Coronary artery (tissue), 2 donors: ENCODE measurements around the gene C1orf216.

Experiments
- DNase-seq: peaks from one replicate; pipeline ENCODE4 v3.0.0-alpha.2; 2017; ENCODE audit warnings: low spot score
- H3K27ac ChIP-seq, 2 donors: fragments of 200-600 bp; sonication (generic); one replicate each; pipeline ENCODE4 v1.5.1; 2016 to 2019
- H3K4me3 ChIP-seq: fragments of 200-600 bp; sonication (generic); 2 replicates; pipeline ENCODE4 v1.5.1; 2016; ENCODE audit warnings: mild to moderate bottlenecking, moderate library complexity
- CTCF ChIP-seq: fragments of 200-600 bp; sonication (generic); IDR thresholded peaks from one replicate; pipeline ENCODE4 v1.5.1; 2019; ENCODE audit warnings: antibody characterized with exemption

C1orf216 gene

DNA sequence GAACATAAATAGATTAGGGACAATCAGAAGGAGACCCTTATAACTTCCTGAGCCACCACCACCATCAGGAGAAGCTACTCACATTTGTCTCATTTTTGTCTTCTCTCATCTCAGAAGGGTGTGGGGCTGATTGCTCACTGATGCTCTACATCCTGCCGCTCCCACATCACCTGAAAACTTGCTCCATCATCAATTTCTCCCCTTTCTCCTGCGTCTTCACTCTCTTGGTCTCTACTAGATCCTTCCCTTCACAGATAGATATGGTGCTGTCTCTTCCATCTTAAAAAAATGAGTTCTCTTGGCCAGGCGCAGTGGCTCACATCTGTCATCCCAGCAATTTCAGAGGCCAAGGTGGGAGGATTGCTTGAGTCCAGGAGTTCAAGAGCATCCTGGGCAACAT, 38.4 kb downstream of the C1orf216 start:
- no peak overlapping the region for H3K4me3 ChIP-seq
- no peak for TF ChIP-seq CTCF
- H3K27ac ChIP-seq, result no peak overlapping the region
- no peak for DNase-seq

DNA sequence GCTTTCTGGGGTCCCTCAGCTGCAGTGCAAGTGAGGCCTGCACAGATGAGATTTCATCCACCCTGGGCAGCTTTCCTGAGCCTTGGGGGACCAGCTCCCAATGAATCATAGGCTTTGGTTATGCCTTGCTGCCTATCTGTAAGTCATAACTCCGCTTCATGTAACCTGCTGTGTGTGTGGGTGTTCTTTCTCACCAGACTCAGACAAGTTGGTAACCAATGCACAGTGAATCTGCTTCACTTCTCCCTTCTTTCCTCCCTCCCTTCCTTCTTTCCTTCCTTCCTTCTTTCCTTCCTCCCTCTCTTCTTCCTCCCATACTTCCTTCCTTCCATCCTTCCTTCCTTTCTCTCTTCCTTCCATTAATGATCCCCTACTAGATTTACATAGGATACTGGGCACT, 42.9 kb downstream of the C1orf216 start:
- DNase-seq, result no peak
- H3K4me3 ChIP-seq, result no peak overlapping the region
- TF ChIP-seq CTCF, result no peak
- H3K27ac ChIP-seq, result no peak overlapping the region

DNA sequence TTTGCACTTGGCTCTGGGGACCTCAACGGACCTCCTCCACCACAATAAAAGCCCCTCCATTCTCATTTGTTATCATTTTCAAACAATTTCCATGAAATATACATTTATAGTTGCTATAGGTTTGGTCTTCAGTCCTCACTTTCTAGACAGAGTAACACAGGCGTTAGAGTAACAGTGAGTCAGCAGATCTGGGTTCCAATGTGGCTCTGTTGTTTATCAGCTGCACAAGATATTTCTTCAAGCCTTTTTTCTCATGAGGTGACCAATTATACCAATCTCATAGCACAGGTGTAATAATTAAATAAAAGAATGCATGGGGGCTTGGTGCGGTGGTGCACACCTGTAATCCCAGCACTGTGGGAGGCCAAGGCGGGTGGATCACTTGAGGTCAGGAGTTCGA, 44.6 kb downstream of the C1orf216 start:
- DNase-seq, result no peak
- no peak overlapping the region for H3K27ac ChIP-seq
- no peak overlapping the region for H3K4me3 ChIP-seq
- TF ChIP-seq CTCF, result no peak

DNA sequence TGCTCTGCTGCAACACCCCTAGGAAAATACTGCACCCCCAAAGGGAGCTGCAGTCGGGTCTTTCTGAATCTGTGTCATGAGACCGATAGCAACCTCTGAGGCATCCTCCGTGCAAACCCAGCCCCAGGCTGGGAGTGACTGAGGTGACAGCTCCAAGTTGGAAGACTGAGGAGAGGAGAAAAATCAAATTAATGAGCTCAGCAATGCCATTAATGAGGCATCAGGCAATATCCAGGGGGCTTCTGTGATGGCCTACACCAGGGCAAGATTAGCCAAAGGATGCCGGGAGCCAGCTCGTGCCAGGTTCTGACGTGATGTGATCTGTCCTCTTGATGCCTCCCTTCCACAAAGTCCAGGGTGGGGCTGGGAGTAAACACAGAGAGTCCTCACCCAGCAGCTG, 46.6 kb downstream of the C1orf216 start:
- TF ChIP-seq CTCF, result no peak
- no peak for DNase-seq
- Histone ChIP-seq H3K4me3 (no peak overlapping the region), H3K27ac (no peak overlapping the region)

GRCh38 chr1:35668506-35668905, 50.2 kb downstream of the C1orf216 start:
- no peak for TF ChIP-seq CTCF
- Histone ChIP-seq H3K4me3 (no peak overlapping the region), H3K27ac (no peak overlapping the region)
- DNase-seq, result no peak

- DNase-seq, result no peak
- TF ChIP-seq CTCF, result no peak
- H3K4me3 ChIP-seq, result no peak overlapping the region
- H3K27ac ChIP-seq, result no peak overlapping the region
These were observed 51.8 kb downstream of the C1orf216 start for GRCh38 chr1:35666916-35667315.

GRCh38 chr1:35666216-35666615, 52.5 kb downstream of the C1orf216 start:
- DNase-seq, result no peak
- H3K4me3 ChIP-seq, result no peak overlapping the region
- TF ChIP-seq CTCF, result no peak
- no peak overlapping the region for H3K27ac ChIP-seq
